Kidney epithelial cell (primary cell): ENCODE data around the gene GRAP. TPM values are rescaled to one million over a fixed set of nuclear protein-coding genes. Genes with fewer than 3 reads are reported as not detected.

Experiments used
- DNase-seq: peaks from one replicate; pipeline ENCODE4 v3.0.0-alpha.2; 2010; ENCODE audit warnings: low read depth
- H3K27me3 ChIP-seq: 2 replicates; pipeline ENCODE4 v1.6.0; 2011; ENCODE audit warnings: low read length; ENCODE audit not compliant: control insufficient read depth, insufficient read depth
- H3K36me3 ChIP-seq: 2 replicates; pipeline ENCODE4 v1.5.1; 2011; ENCODE audit warnings: low read length; ENCODE audit not compliant: control insufficient read depth, insufficient read depth
- H3K4me3 ChIP-seq: 2 replicates; pipeline ENCODE4 v1.5.1; 2011; ENCODE audit warnings: low read depth, mild to moderate bottlenecking, control low read depth, low read length
- CTCF ChIP-seq: IDR thresholded peaks from 2 replicates; pipeline ENCODE4 v1.5.1; 2011; ENCODE audit warnings: mild to moderate bottlenecking, moderate library complexity, low read length, control low read depth, inconsistent platforms; ENCODE audit not compliant: insufficient read depth, poor library complexity, severe bottlenecking
- total RNA-seq: library from RNA; depleted of rRNA; stranded (reverse); fragments of >200 nt; gene quantifications from 2 replicates; pipeline ENCODE4 v1.2.3, GENCODE V29; 2015

GRAP gene
- total RNA-seq, 1 donor from 2014 or later: 1.6 TPM

DNA sequence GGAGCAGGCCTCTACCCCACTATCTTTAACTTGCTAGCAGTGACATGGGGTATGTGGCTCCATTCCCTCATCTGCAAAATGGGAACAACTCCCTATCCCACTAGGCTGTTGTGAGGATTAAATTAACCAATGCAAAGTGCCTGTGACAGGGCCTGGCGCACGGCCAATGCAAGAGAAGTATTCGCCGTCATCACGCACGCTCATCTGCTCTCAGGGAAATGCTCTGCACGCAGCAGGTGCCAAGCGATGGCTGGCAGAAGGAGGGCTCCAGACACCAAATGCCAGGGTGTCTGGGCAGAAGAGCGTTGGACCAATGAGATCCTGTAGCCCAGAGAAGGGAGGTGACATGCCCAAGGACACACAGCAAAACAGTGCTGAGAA lies 59.5 kb downstream of the GRAP start:
- Histone ChIP-seq H3K4me3 (no peak overlapping the region), H3K36me3 (no peaks in the 10 kb centered on the region), H3K27me3 (no peaks in the 10 kb centered on the region)
- TF ChIP-seq CTCF: no peak
- DNase-seq: no peak

DNA sequence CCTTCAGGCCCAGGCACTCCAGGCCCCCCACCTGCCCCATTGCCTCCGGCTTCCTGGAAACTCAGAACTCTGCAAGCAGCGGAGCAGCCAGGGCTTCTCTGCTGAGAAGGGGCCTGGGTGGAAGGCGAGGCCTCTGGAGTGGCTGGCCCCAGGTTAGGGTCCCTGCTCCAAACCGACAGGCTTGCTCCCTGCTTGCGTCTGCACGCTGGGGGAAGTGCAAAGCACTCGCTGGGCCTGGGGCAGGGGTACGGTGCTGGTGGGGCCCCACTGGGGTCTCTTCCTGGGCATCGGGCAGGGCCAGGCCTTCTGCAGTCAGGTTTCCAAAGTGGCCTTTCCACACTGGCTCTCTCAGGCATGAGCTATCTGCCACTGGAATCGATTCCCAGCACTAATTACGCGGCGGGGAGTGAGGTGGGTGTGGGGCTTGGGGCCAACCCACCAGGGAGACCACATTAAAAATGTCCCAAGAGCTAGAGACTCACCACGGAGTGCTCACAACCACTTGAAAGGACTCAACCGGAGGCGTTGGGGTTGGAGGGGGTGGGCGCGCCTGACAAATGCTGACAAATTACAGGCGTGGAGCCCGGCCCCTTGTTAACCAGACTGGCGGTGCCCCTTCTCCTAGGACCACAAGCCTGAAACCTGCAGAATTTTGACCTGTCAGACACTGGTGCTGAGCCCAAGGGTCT lies 60.1 kb downstream of the GRAP start:
- TF ChIP-seq CTCF: no peak
- H3K36me3 ChIP-seq: no peaks in the 10 kb centered on the region

GRCh38 chr17:18985475-18985874 lies 61.3 kb downstream of the GRAP start:
- no peak for DNase-seq
- TF ChIP-seq CTCF: no peak
- H3K36me3 ChIP-seq: no peaks in the 10 kb centered on the region
- H3K27me3 ChIP-seq: no peaks in the 10 kb centered on the region
- no peak overlapping the region for H3K4me3 ChIP-seq

More for the DNA sequence above, 60.1 kb downstream of the GRAP start:
- no peak for DNase-seq
- Histone ChIP-seq H3K27me3 (no peaks in the 10 kb centered on the region), H3K4me3 (no peak overlapping the region)

DNA sequence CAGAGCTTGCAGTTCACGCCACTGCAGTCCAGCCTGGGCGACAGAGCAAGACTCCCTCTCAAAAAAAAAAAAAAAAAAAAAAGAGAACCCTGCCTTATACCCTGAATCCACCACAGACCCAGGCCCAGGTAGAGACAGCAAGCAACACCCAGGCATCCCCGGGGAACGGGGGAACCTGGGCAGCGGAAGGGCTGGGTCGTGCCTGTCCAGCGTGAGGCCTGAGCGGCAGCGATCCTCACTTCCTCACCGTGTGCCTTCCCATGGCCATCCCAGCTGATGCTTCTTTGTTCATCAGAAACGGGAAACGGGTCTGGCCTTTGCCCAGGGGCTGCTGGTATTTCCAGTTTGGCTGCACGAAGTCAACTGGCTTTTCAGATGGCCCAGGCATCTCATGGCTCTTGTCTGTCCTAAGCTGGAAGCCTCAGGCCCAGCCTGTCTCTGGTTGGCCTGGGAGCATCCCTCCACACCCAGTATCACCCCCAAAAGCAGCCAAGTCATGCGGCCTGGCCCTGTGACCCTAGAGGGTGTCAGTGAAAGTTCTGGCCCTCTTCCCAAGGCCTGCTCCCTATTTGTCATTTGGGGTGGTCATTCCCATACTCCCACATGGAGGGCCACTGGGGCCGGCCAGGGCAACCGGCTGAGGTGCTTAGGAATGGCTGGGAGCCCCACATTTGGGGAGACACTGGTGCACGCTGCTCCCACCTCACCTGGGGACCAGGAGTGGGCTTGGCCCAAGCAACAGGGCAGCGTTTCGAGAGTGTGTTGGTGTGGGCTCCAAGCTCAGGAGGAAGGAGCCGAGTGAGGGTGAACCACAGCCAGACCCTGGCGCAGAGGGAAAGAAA lies 62.3 kb downstream of the GRAP start:
- Histone ChIP-seq H3K36me3 (no peaks in the 10 kb centered on the region), H3K27me3 (no peaks in the 10 kb centered on the region), H3K4me3 (no peak overlapping the region)
- no peak for DNase-seq
- no peak for TF ChIP-seq CTCF

DNA sequence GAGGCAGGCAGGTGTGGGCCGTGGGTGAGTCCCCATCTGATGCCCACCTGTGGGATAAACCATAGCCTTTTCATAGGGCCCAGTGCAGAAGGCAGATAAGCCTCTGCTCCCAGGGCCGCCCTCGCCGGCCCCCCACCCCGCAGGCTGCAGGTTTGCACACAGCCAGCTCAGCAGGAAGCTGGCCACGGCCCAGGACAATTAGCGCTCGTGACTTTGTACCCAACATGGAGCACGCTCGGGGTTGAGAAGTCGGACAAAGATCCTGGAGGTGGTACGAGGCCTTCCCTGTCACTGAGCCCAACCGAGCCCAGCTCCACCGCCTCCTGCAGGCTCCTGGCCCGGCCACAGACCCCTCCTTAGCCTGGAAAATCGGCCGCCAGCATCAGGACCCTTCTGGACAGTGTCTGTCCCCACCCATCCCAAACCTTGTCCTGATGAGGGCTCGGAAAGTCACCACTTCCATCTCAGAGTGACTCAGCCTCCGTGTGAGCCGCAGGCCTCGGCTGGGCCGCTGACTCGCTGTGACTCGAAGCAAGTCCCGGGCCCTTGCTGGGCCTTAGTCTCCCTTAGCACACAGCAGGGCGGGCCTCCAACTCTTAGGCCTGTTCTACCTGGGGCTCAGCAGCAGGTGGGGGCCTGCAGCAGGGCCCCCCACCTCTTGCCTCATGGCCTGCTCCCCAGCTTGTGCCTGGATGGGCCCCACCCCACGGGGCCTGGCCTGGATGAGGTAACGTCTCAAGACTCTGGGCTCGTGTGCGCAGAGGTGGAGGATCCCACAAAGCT lies 64.9 kb downstream of the GRAP start:
- Histone ChIP-seq H3K4me3 (no peak overlapping the region), H3K27me3 (no peaks in the 10 kb centered on the region), H3K36me3 (peaks cover 1% of the 10 kb centered on the region)
- TF ChIP-seq CTCF: no peak
- no peak for DNase-seq
